Measurements from ENCODE around the gene MINDY4. TPM values are rescaled to one million over a fixed set of nuclear protein-coding genes. Genes with fewer than 3 reads are reported as not detected.

MINDY4 gene
- total RNA-seq, 2 experiments from 2014 or later = 0.36 to 0.60 TPM

GRCh38 chr7:30733216-30733615 lies 38.0 kb upstream of the MINDY4 start:
- ChIA-PET CTCF (no interaction called here), POLR2A (no interaction called here)
- peaks cover 46% of the 10 kb centered on the region for H3K4me1 ChIP-seq (ENCODE audit: insufficient read depth, low read length)
- no peak for ATAC-seq (ENCODE audit: poor library complexity)
- no peak overlapping the region for H3K4me3 ChIP-seq (ENCODE audit: low read length)
- intact Hi-C loops (cut with DNase I, micrococcal nuclease) = no loop called here
- H3K27ac Mint-ChIP-seq = no peak overlapping the region
- no peak overlapping the region for H3K4me3 Mint-ChIP-seq
- no peaks in the 10 kb centered on the region for H3K27me3 ChIP-seq (ENCODE audit: control insufficient read depth in 1 of 2, insufficient read depth in 2 of 2, low read length in 2 of 2)
- no peaks in the 10 kb centered on the region for H3K36me3 ChIP-seq (ENCODE audit: insufficient read depth, low read length)
- no peaks in the 10 kb centered on the region for H3K9me3 Mint-ChIP-seq
- peaks cover 0 to 3% of the 10 kb centered on the region in 2 experiments for H3K9me3 ChIP-seq (ENCODE audit: control insufficient read depth in 1 of 2, insufficient read depth in 1 of 2, low read length in 2 of 2)
- DNase-seq = no peak
- peaks cover 61% of the 10 kb centered on the region for H3K4me1 Mint-ChIP-seq (ENCODE audit: low read depth)
- no peaks in the 10 kb centered on the region for H3K36me3 Mint-ChIP-seq (ENCODE audit: low read depth)
- no peak overlapping the region for H3K27ac ChIP-seq (ENCODE audit: low read depth in 1 of 2, low read length in 2 of 2)
- no peaks in the 10 kb centered on the region for H3K27me3 Mint-ChIP-seq
- no peak for TF ChIP-seq CTCF (IDR thresholded peaks at IDR 0.05)

DNA sequence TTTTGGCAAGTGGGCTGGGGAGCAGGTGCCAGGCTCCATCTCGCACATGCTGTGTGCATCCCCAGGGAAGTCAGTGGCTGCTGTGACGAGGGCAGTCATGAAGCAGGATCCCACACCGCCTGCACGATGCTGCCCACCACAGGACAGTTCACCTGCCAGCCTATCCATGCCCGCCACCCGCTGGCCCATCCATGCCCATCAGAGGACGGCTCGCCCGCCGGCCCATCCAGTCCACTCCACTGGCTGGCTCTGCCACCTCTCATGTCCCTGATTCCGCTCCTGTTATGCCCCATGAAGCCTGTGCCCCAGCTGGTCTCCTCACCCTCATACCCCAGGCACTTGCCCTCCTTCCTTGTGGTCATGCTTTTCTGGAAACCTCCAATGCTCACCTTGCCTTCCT lies 37.5 kb upstream of the MINDY4 start:
- Mint-ChIP-seq H3K4me1 (ENCODE audit: low read depth) (peaks cover 61% of the 10 kb centered on the region), H3K27ac (no peak overlapping the region), H3K27me3 (no peaks in the 10 kb centered on the region), H3K36me3 (ENCODE audit: low read depth) (no peaks in the 10 kb centered on the region), H3K4me3 (no peak overlapping the region), H3K9me3 (no peaks in the 10 kb centered on the region)
- Histone ChIP-seq H3K4me3 (ENCODE audit: low read length) (no peak overlapping the region), H3K27me3 (ENCODE audit: control insufficient read depth in 1 of 2, insufficient read depth in 2 of 2, low read length in 2 of 2) (no peaks in the 10 kb centered on the region), H3K4me1 (ENCODE audit: insufficient read depth, low read length) (peaks cover 46% of the 10 kb centered on the region), H3K36me3 (ENCODE audit: insufficient read depth, low read length) (no peaks in the 10 kb centered on the region), H3K9me3 (ENCODE audit: control insufficient read depth in 1 of 2, insufficient read depth in 1 of 2, low read length in 2 of 2) (peaks cover 0 to 3% of the 10 kb centered on the region in 2 experiments), H3K27ac (ENCODE audit: low read depth in 1 of 2, low read length in 2 of 2) (no peak overlapping the region)
- ChIA-PET POLR2A (no interaction called here), CTCF (no interaction called here)
- DNase-seq = no peak
- TF ChIP-seq CTCF (IDR thresholded peaks at IDR 0.05) = no peak
- intact Hi-C loops (cut with DNase I, micrococcal nuclease) = no loop called here
- ATAC-seq (ENCODE audit: poor library complexity) = no peak

DNA sequence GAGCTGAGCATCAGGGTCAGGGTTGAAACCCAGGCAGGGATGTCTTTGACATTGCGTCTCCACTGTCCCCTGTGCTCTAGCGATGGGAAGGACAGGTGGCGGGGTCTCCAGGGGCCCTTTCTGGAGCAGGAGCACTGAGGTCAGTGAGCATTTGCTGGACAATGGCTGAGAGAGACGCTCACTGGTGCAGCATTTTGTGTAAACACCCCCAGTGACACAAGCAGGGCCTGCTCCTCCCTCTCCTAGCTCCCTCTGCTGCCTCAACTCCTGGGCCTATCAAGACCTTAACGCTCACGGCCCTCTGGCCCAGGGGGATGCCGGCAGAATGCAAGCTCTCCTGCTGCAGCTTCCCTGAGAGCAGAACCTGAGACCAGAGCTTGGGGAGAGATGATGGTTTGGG lies 36.7 kb upstream of the MINDY4 start:
- ATAC-seq (ENCODE audit: poor library complexity) = no peak
- Histone ChIP-seq H3K27me3 (ENCODE audit: control insufficient read depth in 1 of 2, insufficient read depth in 2 of 2, low read length in 2 of 2) (no peaks in the 10 kb centered on the region), H3K27ac (ENCODE audit: low read depth in 1 of 2, low read length in 2 of 2) (no peak overlapping the region), H3K36me3 (ENCODE audit: insufficient read depth, low read length) (no peaks in the 10 kb centered on the region), H3K9me3 (ENCODE audit: control insufficient read depth in 1 of 2, insufficient read depth in 1 of 2, low read length in 2 of 2) (peaks cover 0 to 3% of the 10 kb centered on the region in 2 experiments), H3K4me1 (ENCODE audit: insufficient read depth, low read length) (peaks cover 47% of the 10 kb centered on the region), H3K4me3 (ENCODE audit: low read length) (no peak overlapping the region)
- no peak for DNase-seq
- H3K27ac Mint-ChIP-seq = peak overlapping the region; percentile 27
- peaks cover 62% of the 10 kb centered on the region for H3K4me1 Mint-ChIP-seq (ENCODE audit: low read depth)
- H3K4me3 Mint-ChIP-seq = no peak overlapping the region
- POLR2A ChIA-PET = no interaction called here
- TF ChIP-seq CTCF (IDR thresholded peaks at IDR 0.05) = no peak
- no peaks in the 10 kb centered on the region for H3K9me3 Mint-ChIP-seq
- CTCF ChIA-PET = no interaction called here
- H3K36me3 Mint-ChIP-seq (ENCODE audit: low read depth) = no peaks in the 10 kb centered on the region
- intact Hi-C loops (cut with DNase I, micrococcal nuclease) = no loop called here
- H3K27me3 Mint-ChIP-seq = no peaks in the 10 kb centered on the region

All from CD4-positive, alpha-beta T cell (primary cell).